SK-N-SH treated with all-trans-retinoic acid at 6 μM for 48 hours (cell line): ENCODE measurements around the gene CFAP161.

Experiments used
- ATAC-seq: fragments of 200-7000 bp; cut with Tn5 transposase; 3 replicates; pipeline ENCODE4 v1.9.1; 2020; ENCODE audit warnings: mild to moderate bottlenecking, moderate library complexity
- ARNTL ChIP-seq: fragments of 450-650 bp; formaldehyde crosslinking; IDR thresholded peaks from 2 replicates; pipeline ENCODE4 v1.5.0; 2020; ENCODE audit warnings: low read depth, mild to moderate bottlenecking, moderate library complexity, borderline replicate concordance
- BACH2 ChIP-seq: fragments of 250-450 bp; sonication (Bioruptor Pico); IDR thresholded peaks from 2 replicates; pipeline ENCODE4 v1.9.0; 2021; ENCODE audit warnings: mild to moderate bottlenecking, borderline replicate concordance
- CREB5 ChIP-seq: fragments of 250-450 bp; sonication (Bioruptor Pico); IDR thresholded peaks from 2 replicates; pipeline ENCODE4 v1.5.1; 2020; ENCODE audit warnings: low read depth, mild to moderate bottlenecking, moderate library complexity
- CSDC2 ChIP-seq: fragments of 250-450 bp; sonication (Bioruptor Pico); IDR thresholded peaks from 2 replicates; pipeline ENCODE4 v1.5.0; 2020; ENCODE audit warnings: mild to moderate bottlenecking, moderate library complexity
- ESRRG ChIP-seq: fragments of 250-450 bp; sonication (Bioruptor Pico); IDR thresholded peaks from 2 replicates; pipeline ENCODE4 v1.6.1; 2021; ENCODE audit warnings: mild to moderate bottlenecking
- GLIS3 ChIP-seq: fragments of 250-450 bp; sonication (Bioruptor Pico); IDR thresholded peaks from 2 replicates; pipeline ENCODE4 v1.5.0; 2020; ENCODE audit warnings: mild to moderate bottlenecking, moderate library complexity
- ISL1 ChIP-seq: fragments of 250-450 bp; sonication (Bioruptor Pico); IDR thresholded peaks from 2 replicates; pipeline ENCODE4 v2.1.2; 2022; ENCODE audit warnings: mild to moderate bottlenecking, moderate library complexity
- PPARA ChIP-seq: fragments of 250-450 bp; sonication (Bioruptor Pico); IDR thresholded peaks from 2 replicates; pipeline ENCODE4 v1.5.0; 2020; ENCODE audit warnings: mild to moderate bottlenecking, borderline replicate concordance
- RARB ChIP-seq: fragments of 250-450 bp; sonication (Bioruptor Pico); IDR thresholded peaks from 2 replicates; pipeline ENCODE4 v1.8.0; 2021; ENCODE audit warnings: mild to moderate bottlenecking, moderate library complexity
- SNAI2 ChIP-seq: fragments of 250-450 bp; sonication (Bioruptor Pico); IDR thresholded peaks from 2 replicates; pipeline ENCODE4 v1.5.0; 2020; ENCODE audit warnings: mild to moderate bottlenecking, moderate library complexity
- TCF4 ChIP-seq: fragments of 250-450 bp; sonication (Bioruptor Pico); IDR thresholded peaks from 2 replicates; pipeline ENCODE4 v1.8.0; 2021; ENCODE audit warnings: mild to moderate bottlenecking, moderate library complexity, borderline replicate concordance
- TOX ChIP-seq: fragments of 250-450 bp; sonication (Bioruptor Pico); IDR thresholded peaks from 2 replicates; pipeline ENCODE4 v1.8.0; 2021; ENCODE audit warnings: mild to moderate bottlenecking, moderate library complexity, borderline replicate concordance
- ZC3H10 ChIP-seq: fragments of 250-450 bp; sonication (Bioruptor Pico); IDR thresholded peaks from 2 replicates; pipeline ENCODE4 v1.5.1; 2021; ENCODE audit warnings: mild to moderate bottlenecking, moderate library complexity
- ZFP3 ChIP-seq: fragments of 250-450 bp; sonication (Bioruptor Pico); IDR thresholded peaks from 2 replicates; pipeline ENCODE4 v1.5.0; 2020; ENCODE audit warnings: mild to moderate bottlenecking, moderate library complexity
- ZFP30 ChIP-seq: fragments of 450-650 bp; formaldehyde crosslinking; IDR thresholded peaks from 2 replicates; pipeline ENCODE4 v1.5.0; 2022; ENCODE audit warnings: mild to moderate bottlenecking, moderate library complexity
- ZNF565 ChIP-seq: fragments of 450-650 bp; formaldehyde crosslinking; conservative IDR thresholded peaks from 2 replicates; pipeline ENCODE4 v1.5.0; 2020; ENCODE audit warnings: low read depth, mild to moderate bottlenecking, moderate library complexity
- ZNF70 ChIP-seq: fragments of 450-650 bp; formaldehyde crosslinking; IDR thresholded peaks from 2 replicates; pipeline ENCODE4 v1.5.0; 2020; ENCODE audit warnings: mild to moderate bottlenecking, moderate library complexity
- ZNF8 ChIP-seq: fragments of 450-650 bp; formaldehyde crosslinking; IDR thresholded peaks from 2 replicates; pipeline ENCODE4 v1.5.0; 2020; ENCODE audit warnings: mild to moderate bottlenecking, moderate library complexity
- TF ChIP-seq, protein P1 (sequence below): fragments of 250-450 bp; sonication (Bioruptor Pico); IDR thresholded peaks from 2 replicates; pipeline ENCODE4 v1.8.0; 2020; ENCODE audit warnings: mild to moderate bottlenecking, moderate library complexity, borderline replicate concordance
- TF ChIP-seq, protein P2 (sequence below): fragments of 250-450 bp; sonication (Bioruptor Pico); IDR thresholded peaks from 2 replicates; pipeline ENCODE4 v1.5.1; 2021; ENCODE audit warnings: mild to moderate bottlenecking, moderate library complexity

The CFAP161 gene

GRCh38 chr15:81178365-81178764 is 44.3 kb downstream of the CFAP161 start:
- TF ChIP-seq ESRRG: no peak
- no peak for TF ChIP-seq SNAI2 (CRISPR knock-in tag)
- TF ChIP-seq, protein P1, sequence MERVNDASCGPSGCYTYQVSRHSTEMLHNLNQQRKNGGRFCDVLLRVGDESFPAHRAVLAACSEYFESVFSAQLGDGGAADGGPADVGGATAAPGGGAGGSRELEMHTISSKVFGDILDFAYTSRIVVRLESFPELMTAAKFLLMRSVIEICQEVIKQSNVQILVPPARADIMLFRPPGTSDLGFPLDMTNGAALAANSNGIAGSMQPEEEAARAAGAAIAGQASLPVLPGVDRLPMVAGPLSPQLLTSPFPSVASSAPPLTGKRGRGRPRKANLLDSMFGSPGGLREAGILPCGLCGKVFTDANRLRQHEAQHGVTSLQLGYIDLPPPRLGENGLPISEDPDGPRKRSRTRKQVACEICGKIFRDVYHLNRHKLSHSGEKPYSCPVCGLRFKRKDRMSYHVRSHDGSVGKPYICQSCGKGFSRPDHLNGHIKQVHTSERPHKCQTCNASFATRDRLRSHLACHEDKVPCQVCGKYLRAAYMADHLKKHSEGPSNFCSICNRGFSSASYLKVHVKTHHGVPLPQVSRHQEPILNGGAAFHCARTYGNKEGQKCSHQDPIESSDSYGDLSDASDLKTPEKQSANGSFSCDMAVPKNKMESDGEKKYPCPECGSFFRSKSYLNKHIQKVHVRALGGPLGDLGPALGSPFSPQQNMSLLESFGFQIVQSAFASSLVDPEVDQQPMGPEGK (CRISPR knock-in tag): no peak
- TF ChIP-seq ZFP30: no peak
- no peak for TF ChIP-seq TOX (CRISPR knock-in tag)
- TF ChIP-seq ZC3H10: no peak
- no peak for TF ChIP-seq ISL1 (CRISPR knock-in tag)
- TF ChIP-seq CSDC2 (CRISPR knock-in tag): no peak
- no peak for TF ChIP-seq ZNF8 (CRISPR knock-in tag)
- TF ChIP-seq GLIS3 (CRISPR knock-in tag): no peak
- no peak for TF ChIP-seq ZNF565
- no peak for TF ChIP-seq CREB5 (CRISPR knock-in tag)
- TF ChIP-seq, protein P2, sequence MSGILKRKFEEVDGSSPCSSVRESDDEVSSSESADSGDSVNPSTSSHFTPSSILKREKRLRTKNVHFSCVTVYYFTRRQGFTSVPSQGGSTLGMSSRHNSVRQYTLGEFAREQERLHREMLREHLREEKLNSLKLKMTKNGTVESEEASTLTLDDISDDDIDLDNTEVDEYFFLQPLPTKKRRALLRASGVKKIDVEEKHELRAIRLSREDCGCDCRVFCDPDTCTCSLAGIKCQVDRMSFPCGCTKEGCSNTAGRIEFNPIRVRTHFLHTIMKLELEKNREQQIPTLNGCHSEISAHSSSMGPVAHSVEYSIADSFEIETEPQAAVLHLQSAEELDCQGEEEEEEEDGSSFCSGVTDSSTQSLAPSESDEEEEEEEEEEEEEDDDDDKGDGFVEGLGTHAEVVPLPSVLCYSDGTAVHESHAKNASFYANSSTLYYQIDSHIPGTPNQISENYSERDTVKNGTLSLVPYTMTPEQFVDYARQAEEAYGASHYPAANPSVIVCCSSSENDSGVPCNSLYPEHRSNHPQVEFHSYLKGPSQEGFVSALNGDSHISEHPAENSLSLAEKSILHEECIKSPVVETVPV: no peak
- TF ChIP-seq, all 23 proteins: peak for 0
- no peak for ATAC-seq

DNA sequence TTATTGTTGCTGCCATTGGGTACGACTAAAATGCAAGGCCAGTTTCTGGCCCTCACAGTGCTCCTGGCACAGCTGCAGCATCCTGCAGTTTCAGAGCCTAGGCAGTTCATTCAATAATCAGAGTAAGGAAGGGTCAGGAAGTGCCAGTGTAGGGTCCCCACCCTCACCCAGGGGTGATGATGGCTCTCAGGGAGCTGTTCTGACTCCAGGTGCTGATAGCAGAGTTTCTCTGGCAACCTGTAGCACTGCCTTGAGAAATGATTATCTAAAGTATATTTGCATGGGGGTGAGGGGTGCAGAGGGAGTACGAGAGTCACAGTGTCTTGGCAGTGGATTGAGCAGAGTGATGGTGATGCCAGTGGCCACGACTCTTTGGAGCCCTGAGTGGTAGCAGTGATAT is 47.1 kb downstream of the CFAP161 start:
- TF ChIP-seq GLIS3 (CRISPR knock-in tag) (no peak), ZFP3 (CRISPR knock-in tag) (no peak), ZNF70 (no peak), ARNTL (CRISPR knock-in tag) (no peak), CREB5 (CRISPR knock-in tag) (no peak), CSDC2 (CRISPR knock-in tag) (no peak), ZNF565 (no peak), TOX (CRISPR knock-in tag) (no peak), ZC3H10 (no peak), RARB (CRISPR knock-in tag) (no peak), PPARA (CRISPR knock-in tag) (no peak)
- TF ChIP-seq, protein P1 (CRISPR knock-in tag): no peak
- TF ChIP-seq, protein P2: no peak
- ATAC-seq: no peak

GRCh38 chr15:81182031-81182755 is 48.1 kb downstream of the CFAP161 start:
- ATAC-seq: no peak
- no peak for TF ChIP-seq ISL1 (CRISPR knock-in tag)
- TF ChIP-seq ZNF8 (CRISPR knock-in tag): no peak
- TF ChIP-seq RARB (CRISPR knock-in tag): no peak
- no peak for TF ChIP-seq PPARA (CRISPR knock-in tag)
- no peak for TF ChIP-seq CREB5 (CRISPR knock-in tag)
- TF ChIP-seq, protein P2: no peak
- no peak for TF ChIP-seq CSDC2 (CRISPR knock-in tag)
- TF ChIP-seq ZNF70: no peak
- no peak for TF ChIP-seq ZFP3 (CRISPR knock-in tag)
- no peak for TF ChIP-seq SNAI2 (CRISPR knock-in tag)
- no peak for TF ChIP-seq BACH2
- TF ChIP-seq TCF4 (CRISPR knock-in tag): no peak
